PFSK-1 (cell line): ENCODE results near the gene PAX2.

Experiments used
- FOXP2 ChIP-seq: optimal IDR thresholded peaks from 2 replicates; pipeline ENCODE3; 2011; ENCODE audit warnings: borderline replicate concordance, control low read depth, inconsistent platforms; ENCODE audit not compliant: insufficient read depth; ENCODE audit errors: extremely low read length, extremely low read depth
- POLR2AphosphoS5 ChIP-seq: IDR thresholded peaks from 2 replicates; pipeline ENCODE4 v1.6.1; 2012; ENCODE audit warnings: low read depth, mild to moderate bottlenecking, control low read depth, low read length, moderate library complexity
- SIN3A ChIP-seq: IDR thresholded peaks from 2 replicates; pipeline ENCODE4 v1.6.1; 2012; ENCODE audit warnings: mild to moderate bottlenecking, low read length, moderate library complexity, borderline replicate concordance; ENCODE audit not compliant: insufficient read depth
- TAF1 ChIP-seq: IDR thresholded peaks from 2 replicates; pipeline ENCODE4 v1.6.1; 2012; ENCODE audit warnings: low read length, control low read depth, borderline replicate concordance; ENCODE audit not compliant: insufficient read depth
- TF ChIP-seq, protein P1 (sequence below), 2 experiments: IDR thresholded peaks; 2 replicates each; pipeline versions ENCODE4 v1.6.1 to v1.8.0; 2011 to 2012; ENCODE audit warnings: low read depth in 2 of 2, low read length in 2 of 2, control low read depth in 1 of 2, inconsistent platforms in 1 of 2, mild to moderate bottlenecking in 1 of 2, moderate library complexity in 1 of 2; ENCODE audit not compliant: insufficient read depth in 1 of 2

PAX2 gene

DNA sequence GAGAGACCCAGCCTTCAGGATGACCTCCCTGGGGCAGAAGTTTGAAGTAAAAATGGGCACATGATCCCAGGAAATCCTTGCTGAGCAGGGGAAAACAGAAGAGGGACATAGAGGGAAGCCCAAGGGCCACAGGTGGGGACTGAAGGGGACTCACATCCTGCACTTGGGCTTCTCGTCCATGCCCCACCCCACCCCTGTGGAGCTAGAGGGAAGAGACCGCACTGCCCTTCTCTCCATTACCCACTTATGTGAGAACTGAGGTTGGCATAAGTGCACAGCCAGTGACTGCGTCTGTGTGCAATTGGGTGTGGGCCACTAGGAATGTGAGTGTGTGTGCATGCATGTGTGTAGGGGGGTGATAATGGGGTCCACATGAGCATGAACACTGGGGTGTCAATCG lies 124.0 kb downstream of the PAX2 start:
- TF ChIP-seq FOXP2: no peak
- no peak for TF ChIP-seq POLR2AphosphoS5
- no peak for TF ChIP-seq TAF1
- TF ChIP-seq, protein P1, sequence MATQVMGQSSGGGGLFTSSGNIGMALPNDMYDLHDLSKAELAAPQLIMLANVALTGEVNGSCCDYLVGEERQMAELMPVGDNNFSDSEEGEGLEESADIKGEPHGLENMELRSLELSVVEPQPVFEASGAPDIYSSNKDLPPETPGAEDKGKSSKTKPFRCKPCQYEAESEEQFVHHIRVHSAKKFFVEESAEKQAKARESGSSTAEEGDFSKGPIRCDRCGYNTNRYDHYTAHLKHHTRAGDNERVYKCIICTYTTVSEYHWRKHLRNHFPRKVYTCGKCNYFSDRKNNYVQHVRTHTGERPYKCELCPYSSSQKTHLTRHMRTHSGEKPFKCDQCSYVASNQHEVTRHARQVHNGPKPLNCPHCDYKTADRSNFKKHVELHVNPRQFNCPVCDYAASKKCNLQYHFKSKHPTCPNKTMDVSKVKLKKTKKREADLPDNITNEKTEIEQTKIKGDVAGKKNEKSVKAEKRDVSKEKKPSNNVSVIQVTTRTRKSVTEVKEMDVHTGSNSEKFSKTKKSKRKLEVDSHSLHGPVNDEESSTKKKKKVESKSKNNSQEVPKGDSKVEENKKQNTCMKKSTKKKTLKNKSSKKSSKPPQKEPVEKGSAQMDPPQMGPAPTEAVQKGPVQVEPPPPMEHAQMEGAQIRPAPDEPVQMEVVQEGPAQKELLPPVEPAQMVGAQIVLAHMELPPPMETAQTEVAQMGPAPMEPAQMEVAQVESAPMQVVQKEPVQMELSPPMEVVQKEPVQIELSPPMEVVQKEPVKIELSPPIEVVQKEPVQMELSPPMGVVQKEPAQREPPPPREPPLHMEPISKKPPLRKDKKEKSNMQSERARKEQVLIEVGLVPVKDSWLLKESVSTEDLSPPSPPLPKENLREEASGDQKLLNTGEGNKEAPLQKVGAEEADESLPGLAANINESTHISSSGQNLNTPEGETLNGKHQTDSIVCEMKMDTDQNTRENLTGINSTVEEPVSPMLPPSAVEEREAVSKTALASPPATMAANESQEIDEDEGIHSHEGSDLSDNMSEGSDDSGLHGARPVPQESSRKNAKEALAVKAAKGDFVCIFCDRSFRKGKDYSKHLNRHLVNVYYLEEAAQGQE (IDR thresholded peaks at IDR 0.05; ENCODE audit: insufficient read depth in 1 of 2, low read depth in 2 of 2, low read length in 2 of 2): no peak
- TF ChIP-seq SIN3A: no peak

DNA sequence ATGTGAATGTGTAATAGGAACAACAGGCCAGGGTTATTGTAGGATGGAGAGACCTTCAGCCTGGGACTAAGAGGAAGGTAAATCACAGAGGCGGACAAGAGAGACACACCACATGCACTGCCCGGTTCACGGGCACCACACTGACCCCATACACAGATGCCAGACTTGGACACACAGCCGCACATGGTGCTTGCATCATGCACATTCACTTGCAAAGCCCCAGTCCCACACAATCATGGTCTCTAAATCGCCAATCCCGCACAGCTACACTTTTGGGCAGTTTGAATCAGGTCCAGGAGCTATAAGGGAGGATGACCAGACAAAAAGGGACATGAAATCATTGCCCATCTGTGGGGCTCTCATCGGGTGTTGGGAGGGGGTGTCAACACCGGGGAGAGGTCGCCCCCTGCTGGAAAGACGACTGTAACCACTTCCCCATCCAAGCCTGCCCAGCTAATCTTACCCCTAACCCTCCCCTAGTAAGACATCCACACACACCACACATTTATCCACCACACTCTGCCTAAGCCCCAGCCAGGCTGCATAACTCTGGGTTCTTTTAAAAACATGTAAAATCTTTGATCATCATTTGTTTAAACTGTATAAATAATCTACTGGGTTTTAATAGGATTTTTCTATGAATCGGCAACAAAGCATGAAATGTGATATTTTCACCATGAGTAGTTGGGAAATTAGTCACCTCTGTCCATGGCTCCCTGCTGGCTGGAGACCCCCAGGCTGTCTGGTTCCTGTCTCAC lies 126.8 kb downstream of the PAX2 start:
- TF ChIP-seq, protein P1 (IDR thresholded peaks at IDR 0.05; ENCODE audit: insufficient read depth in 1 of 2, low read depth in 2 of 2, low read length in 2 of 2): no peak
- TF ChIP-seq FOXP2: no peak
- no peak for TF ChIP-seq SIN3A
- no peak for TF ChIP-seq TAF1
- TF ChIP-seq POLR2AphosphoS5: no peak

DNA sequence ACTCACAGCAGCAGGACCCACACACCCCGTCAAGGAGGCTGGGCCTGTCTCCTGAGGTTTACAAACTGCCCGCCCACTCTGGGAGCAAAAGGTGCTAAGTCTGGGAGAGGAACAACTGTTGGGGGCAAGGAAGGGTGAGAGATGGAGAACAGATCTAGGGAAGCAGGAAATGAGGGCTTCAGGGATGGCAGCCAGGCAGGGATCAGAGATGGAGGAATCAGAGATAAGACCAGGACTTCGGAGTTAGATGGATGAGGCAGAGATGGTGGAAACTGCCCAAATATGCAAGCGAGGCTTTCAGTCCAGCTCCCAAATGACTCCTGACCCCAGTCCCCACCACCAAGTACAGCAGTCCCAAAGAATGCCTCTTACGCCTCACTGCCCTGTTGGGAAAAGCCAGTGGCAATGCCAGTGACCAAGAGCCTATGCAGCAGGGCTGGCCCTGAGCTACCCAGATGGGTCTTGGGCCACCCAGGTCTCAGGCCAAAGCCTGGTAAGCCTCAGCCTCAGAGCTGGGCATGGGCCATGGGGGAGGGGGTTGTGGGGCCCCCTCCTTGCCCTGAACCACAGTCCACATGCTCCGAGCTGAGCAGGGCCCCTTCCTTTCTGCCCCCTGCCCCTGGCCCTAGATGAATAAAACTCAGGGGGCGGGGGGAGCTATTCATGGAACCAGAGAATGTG lies 127.9 kb downstream of the PAX2 start:
- no peak for TF ChIP-seq FOXP2
- TF ChIP-seq SIN3A: no peak
- no peak for TF ChIP-seq TAF1
- no peak for TF ChIP-seq POLR2AphosphoS5
- TF ChIP-seq, protein P1 (IDR thresholded peaks at IDR 0.05; ENCODE audit: insufficient read depth in 1 of 2, low read depth in 2 of 2, low read length in 2 of 2): no peak

GRCh38 chr10:100873827-100874326 lies 128.5 kb downstream of the PAX2 start:
- no peak for TF ChIP-seq SIN3A
- no peak for TF ChIP-seq TAF1
- no peak for TF ChIP-seq FOXP2
- TF ChIP-seq, protein P1 (IDR thresholded peaks at IDR 0.05; ENCODE audit: insufficient read depth in 1 of 2, low read depth in 2 of 2, low read length in 2 of 2): no peak
- no peak for TF ChIP-seq POLR2AphosphoS5
